IPS-NIHi11 (cell line): ENCODE measurements around the gene NDUFAF2.
"Not testable (repeated sequence)": the region's sequence is repeated elsewhere in the genome, so short reads cannot be mapped to it uniquely, and the experiment has no call there.

Experiments
- DNase-seq: peaks from one replicate; pipeline ENCODE4 v3.0.0; 2012; ENCODE audit warnings: mixed read lengths, low spot score

NDUFAF2 gene

DNA sequence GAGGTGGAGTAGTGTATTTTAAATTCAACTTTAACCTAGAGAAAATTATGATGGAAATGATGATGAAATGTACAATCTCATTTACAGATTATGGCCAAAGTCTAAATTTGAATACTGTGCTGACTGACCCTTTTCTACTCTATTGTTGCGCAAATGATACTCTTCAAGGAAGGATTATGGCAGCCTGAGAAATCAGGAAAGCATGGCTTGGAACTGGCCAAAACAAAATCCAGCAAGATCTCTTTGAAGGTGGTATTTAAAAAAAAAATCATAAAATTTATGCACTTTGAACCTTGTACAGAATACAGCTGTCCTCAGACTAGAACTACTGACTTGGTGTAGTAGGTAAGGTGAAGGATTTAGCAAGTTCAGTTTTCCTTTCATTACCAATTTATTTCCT is 105.3 kb downstream of the NDUFAF2 start:
- DNase-seq, result no peak

DNA sequence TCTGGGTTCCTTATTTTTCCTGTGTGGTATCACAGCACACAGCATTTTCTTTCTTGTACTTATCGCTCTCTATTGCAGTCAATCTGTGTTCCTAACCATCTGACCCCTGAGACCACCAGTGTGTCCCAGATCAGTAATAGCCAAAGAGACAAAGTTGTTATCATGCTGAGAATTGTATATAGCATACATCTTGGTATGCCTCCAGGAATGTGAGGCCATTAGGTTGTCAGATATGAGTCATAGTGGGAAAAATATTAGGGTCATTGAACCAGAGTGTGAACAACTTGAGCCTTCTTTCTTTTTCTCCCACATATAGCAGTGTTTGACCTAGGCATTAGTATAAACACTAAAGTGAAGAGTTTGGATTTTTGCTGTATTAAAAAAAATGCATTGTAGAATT is 106.3 kb downstream of the NDUFAF2 start:
- no peak for DNase-seq

DNA sequence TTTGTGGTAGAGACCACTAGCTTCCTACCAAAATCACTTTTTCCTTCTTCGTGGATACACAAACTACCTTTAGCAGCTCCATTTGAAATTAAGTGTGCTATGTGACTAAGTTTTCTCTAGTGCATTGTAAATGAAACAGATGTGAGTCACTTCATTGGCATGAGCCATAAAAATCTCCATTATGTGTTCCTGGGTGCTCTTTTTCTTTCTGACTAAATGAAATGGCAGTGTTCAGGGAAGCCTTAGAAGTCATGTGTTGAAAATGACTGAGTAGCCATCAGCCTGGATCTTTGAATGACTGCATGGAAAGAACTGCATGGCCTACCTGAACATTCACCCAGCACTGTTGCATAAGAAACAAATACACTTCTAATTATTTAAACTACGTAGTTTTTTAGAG is 107.9 kb downstream of the NDUFAF2 start:
- no peak for DNase-seq

DNA sequence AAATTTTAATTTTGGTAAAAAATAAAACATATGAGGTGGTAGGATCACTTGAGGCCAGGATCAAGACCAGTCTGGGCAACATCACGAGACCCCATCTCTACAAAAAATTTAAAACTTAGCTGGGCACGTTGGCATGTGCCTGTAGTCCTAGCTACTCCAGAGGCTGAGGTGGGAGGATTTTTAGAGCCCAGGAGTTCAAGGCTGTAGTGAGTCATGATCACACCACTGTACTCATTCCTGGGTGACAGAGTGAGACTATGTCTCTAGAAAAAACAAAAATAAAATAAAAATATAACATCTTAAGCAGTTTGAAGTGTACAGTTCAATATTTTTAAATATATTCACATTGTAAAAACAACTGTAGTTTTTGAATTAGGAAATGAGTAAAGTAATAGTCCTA is 108.9 kb downstream of the NDUFAF2 start:
- DNase-seq, result no peak

DNA sequence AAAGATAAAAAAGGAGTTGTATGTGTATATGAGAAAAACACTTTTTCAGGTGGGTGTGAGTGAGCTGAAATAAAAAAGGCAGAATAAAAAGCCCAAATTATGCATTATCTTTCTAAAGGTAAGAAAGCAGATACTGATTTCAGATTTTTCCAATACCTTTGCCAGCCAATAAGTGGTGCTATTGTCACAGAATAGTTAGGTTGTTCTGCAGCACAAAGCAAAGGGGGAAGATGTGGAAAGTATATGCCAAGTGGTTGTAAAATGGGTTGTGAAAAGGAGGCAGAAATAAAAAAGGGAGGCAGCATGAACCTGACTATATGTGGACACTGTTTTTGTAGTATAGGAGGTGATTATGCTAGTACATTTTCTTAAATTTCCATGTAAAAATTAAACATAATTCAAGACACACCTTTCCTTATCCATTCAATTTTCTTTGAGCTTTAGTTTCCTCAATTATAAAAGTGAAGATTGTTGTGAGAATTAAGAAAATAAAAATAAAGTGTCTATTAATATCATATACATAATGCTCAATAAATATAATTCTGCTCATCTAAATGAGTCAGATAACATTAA is 110.5 kb downstream of the NDUFAF2 start:
- peak; percentile 32 for DNase-seq

DNA sequence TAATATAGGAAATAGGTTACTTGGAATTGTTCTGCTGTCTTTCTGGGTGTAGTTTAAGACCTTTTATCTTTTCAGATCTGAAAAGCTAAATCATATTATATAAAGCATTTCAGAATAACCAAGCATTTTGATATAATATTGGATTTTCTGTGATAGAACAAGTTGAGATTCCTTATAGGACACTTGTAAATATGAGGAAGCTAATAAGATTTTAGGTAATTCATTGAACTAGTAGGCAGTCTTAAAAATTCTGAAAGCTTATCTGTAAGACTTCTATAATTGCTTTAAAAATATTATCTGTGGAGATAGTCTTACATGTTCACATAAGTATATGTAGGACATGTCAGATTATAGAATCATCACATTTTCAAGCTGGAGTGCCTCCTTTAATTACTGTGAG is 114.5 kb downstream of the NDUFAF2 start:
- no peak for DNase-seq

DNA sequence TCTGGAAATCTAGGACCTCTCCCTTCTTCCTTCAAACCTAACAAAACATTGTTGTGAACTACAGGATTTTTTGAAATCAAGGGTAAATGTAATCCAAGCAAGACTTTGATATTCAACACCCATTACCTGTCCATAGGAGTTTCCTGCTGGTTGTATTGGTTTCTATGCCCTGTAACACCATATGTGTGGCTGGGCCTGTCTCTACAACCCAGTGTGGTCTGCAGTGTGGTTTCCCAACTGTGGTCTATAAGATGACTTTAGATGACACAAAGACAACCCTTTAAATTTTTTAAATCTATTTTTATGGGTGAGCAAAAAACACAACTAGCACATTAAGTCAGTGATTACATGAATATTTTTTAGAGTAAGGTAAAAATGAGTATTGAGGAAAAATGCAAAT is 124.1 kb downstream of the NDUFAF2 start:
- DNase-seq, result no peak

DNA sequence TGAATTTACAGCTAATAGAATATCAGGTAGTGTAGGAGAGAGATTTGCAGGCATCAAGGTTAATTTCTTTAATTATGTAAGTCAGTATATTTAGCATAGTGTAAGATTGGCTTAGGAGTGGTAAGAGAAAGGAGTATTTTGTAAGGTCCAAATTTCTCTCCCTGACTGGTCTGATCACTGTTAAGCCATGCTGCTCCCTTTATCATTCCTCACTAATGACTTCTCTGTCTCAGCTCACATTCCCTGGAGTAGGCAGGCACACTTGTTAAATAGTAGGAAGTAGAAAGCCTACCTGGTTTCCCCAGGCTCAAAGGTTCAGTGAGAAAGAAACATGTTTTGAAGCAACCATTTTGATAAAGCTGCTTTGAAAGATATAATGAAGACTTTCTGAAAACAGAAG is 126.5 kb downstream of the NDUFAF2 start:
- peak; percentile 29 for DNase-seq

DNA sequence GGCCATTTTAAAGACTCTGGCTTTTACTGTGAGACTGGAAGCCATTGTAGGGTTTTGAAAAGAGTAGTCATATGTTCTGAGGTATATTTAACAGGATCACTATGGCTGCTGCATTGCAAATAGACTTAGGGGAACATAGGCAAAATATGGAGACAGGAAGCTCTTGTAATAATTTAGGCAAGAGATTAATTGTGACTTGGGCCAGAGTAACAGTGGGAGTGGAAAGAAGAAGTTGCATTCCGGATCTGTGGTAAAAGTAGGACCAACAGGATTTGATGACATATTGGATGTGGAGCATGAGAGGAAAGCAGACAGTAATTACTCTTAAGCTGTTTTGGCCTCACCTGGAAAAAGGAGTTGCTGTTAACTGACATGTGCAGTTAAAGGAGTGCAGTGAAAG is 131.6 kb downstream of the NDUFAF2 start:
- no peak for DNase-seq

DNA sequence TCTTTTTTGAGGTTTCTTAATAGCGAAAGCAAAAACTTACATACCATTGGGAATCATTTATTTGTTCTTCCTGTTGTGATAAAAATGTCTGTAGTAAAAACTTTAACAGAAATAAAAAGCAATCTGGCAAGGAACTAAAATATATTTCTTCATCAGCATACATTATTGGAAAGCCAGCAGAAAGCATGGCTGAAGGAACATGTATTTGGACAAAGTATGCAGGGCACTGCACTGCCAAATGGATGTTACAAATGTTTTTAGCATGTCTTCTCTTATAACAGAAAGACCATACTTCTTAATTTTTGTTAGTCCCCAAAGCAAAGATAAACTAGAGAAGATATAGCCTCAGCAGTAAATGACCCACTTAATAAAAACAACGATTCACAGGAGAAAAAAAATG is 136.7 kb downstream of the NDUFAF2 start:
- DNase-seq, result no peak

DNA sequence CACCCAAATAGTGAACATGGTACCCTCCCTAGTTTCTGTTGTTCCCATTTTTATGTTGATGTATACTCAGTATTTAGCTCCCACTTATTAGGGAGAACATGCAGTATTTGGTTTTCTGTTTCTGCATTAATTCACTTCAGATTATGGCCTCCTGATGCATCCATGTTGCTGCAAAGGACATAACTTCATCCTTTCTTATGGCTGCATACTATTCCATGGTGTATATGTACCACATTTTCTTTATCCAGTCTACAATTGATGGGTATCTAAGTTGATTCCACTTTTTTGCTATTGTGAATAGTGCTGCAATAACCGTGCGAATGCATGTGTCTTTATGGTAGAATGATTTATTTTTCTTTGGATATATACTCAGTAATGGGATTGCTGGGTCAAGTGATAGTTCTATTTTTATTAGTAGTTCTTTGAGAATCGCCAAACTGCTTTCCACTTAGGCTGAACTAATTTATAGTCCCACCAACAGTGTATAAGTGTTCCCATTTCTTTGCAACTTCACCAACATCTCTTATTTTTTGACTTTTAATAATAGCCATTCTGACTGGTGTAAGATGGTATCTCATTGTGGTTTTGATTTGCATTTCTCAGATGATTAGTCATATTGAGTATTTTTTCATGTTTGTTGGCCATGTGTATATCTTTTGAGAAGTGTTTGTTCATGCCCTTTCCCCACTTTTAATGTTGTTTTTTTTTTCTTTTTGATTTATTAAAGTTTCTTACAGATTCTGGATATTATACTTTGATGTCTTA is 137.7 kb downstream of the NDUFAF2 start:
- DNase-seq, result no peak

DNA sequence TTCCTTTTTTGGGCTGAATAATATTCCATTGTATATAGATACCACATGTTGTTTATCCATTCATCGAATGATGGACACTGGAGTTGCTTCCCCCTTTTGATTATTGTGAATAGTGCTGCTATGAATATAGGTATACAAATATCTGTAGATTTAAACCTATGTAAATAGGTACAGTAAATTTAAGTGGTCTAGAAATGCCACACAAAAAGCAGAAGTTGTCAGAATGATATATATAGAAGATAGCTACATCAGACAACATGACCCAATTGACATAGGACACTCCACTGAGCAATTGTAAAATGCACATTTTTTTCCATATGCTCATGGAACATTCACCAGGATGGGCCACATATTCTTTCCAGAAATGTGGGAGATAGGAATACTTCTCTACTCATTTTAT is 139.7 kb downstream of the NDUFAF2 start:
- DNase-seq, result no peak

DNA sequence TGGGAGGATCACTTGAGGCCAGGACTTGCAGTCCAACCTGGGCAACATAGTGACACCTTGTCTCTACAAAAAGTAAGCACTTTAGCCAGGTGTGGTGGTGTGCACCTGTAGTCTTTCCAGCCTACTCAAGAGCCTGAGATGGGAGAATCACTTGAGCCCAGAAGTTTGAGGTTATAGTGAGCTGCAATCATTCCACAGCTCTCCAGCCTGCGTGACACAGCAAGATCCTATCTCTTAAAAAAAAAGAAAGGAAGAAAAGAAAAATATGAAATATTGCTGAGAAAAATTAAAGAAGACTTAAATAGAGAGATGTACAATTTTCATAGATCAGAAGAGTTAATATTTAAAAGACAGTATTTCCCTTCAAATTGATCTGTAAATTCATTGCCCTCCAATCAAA is 140.9 kb downstream of the NDUFAF2 start:
- no peak for DNase-seq

DNA sequence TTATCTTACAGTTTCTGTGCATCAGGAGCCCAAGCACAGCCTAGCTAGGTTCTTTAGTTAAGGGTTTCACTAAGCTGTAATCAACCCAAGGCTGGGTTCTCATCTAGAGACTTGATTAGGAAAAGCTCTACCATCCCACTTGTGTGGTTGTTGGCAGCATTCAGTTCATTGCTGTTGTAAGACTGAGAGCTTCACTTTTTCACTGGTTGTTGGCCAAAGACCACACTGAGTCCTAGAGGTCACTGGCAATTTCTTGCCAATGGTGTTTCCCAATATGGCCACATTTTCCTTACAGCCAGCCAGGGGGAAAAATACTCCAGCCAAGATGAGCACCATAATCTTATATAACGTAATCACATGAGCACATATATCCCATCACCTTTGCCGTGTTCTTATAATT is 142.9 kb downstream of the NDUFAF2 start:
- no peak for DNase-seq

DNA sequence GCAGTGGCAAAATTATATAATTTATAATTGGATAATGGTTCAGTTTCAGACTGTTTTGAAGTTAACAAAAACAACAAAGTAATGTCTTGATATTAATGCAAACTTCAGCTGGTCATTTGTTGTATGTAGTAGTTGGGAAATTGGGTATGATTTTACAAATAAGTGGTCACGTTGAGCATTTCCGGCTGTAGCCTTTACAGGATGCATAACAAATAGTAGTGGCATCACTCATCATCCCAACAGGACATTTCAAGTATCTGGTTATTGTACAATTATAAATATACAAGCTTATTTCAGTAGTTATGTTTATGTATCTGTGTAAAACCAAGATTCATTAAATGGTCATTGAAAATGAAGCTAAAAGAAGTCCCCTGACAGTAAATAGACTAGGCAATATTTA is 144.3 kb downstream of the NDUFAF2 start:
- DNase-seq, result no peak

DNA sequence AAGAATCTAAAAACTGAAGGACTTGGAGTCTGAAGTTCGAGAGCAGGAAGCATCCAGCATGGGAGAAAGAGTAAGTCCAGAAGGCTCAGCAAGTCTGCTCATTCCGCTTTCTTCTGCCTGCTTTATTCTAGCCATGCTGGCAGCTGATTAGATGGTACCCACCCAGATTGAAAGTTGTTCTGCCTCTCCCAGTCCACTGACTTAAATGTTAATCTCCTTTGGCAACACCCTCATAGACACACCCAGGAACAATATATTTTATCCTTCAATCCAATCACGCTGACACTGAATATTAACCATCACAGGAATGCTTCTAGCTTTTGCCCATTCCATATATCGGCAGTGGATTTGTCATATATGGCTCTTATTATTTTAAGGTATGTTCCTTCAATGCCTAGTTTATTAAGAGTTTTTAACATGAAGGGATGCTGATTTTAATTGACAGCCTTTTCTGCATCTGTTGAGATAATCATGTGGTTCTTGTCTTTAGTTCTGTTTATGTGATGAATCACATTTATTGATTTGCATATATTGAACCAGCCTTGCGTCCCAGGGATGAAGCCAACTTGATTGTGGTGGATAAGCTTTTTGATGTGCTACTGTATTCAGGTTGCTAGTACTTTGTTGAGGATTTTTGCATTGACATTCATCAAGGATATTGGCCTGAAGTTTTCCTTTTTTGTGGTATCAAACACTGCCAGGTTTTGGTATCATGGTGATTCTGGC is 148.2 kb downstream of the NDUFAF2 start:
- not testable (repeated sequence) for DNase-seq

DNA sequence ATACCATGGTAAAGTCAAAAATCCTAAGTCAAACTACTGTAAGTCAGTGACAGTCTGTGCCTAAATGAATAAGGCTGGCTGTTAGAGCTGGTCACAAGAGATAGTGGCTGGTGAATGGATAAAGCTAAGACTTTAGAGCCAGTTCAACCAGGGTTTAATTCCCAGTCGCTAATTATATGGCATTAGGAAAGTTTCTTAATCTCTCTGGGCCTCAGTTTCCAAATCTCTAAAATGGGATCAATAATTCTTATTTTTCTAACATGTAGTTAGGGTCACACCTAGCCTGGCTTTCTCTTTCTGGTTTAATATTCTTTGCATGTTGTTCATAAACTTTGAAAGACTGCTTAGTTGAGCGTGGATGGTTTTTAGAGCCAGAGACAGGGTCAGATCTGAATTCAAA is 152.5 kb downstream of the NDUFAF2 start:
- DNase-seq, result no peak

DNA sequence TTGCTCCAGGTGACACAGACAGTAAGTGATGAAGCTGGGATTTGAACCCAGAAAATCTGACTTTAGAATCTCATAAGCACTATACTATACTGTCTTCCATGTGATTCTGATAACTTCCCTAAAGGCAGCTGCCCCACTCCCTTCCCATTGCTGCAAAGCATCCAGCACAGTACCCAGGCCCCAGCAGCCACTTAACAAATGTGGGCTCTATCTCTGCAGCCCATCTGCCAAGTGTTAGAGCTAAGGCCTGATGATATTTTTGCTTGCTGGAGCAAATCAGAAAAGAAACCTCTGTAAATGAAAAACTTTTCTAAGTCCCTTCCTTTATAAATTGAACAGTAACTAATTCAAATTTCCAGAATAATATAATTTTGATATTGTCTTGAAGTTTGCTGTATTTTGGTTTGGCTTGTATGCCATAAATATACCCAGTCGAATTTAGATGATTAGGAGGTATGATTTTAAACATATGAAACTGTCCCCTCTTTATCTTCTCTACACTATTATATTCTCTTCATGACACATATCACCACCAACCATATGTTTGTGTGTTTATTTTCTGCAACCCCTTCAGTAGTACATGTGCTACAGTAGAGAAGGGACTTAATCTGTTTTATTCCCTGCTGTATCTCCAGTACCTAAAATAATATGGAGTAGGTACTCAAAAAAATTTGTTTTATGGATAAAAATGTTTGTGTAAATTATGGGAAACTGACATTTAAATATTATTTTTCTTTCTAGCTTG is 153.4 kb downstream of the NDUFAF2 start:
- DNase-seq, result no peak

DNA sequence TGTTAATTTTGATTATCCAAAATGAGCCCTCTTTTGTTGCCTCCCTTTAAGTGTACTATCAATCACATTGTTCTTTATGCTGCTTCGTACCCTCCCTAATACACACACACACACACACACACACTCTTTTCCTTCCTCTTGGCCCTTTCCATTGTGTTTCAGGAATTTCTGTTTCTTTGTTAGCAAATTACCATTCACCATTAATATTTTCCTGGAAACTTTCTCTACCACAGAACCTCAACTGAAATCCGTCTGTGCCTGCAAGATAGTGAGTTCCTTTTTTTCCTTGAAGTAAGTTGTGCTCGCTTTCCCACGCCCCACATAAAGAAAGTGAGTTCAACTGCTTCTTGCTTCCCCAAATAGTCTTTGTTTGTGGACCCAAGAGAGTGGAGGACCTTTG is 155.4 kb downstream of the NDUFAF2 start:
- DNase-seq, result no peak

DNA sequence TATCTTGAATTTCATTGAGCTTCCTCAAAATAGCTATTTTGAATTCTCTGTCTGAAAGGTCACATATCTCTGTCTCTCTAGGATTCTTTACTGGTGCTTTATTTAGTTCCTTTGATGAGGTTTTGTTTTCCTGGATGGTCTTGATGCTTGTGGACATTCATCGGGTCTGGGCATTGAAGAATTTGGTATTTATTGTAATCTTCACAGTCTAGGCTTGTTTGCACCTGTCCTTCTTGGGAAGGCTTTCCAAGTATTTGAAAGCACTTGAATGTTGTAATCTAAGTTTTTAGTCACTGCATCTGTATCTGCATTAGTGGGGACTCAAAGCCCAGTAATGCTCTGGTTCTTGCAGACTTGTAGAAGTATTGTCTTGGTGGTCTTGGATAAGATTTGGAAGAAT is 169.4 kb downstream of the NDUFAF2 start:
- DNase-seq, result no peak

DNA sequence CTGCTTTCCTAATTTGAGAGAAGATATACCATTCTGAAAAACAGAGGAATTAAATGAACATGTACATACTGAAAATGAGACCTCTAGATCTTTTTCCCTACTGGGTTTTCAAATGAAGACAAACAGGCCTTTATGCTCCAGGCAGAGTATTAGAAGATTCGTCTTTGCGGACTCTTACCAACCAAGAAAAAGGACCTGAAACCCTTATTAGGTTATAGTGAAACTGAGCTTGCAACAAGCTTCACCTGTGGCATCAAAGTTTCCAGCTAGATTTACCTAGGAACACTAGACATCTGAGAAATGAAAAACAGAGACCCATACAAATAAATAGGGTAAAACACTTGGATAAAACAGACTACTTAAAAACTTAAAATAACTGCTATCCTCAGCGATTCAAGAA is 171.0 kb downstream of the NDUFAF2 start:
- no peak for DNase-seq

DNA sequence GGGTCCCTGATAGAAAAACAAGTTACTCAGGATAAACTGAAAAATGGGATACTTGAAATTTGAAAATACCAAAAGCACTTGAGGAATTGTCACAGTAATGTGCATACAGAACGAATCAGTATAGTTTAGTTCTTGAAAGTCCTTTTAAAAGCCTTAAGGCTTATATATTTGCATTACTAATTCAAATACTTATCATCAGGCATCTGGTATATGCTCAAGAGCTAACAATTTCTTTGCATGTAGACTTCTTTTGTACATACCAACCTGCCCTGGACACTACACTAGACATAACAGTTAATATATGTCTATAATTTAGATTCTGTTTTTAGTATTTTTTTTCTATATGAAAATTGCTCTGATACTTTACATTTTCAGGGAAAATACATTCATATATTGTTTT is 174.1 kb downstream of the NDUFAF2 start:
- no peak for DNase-seq

DNA sequence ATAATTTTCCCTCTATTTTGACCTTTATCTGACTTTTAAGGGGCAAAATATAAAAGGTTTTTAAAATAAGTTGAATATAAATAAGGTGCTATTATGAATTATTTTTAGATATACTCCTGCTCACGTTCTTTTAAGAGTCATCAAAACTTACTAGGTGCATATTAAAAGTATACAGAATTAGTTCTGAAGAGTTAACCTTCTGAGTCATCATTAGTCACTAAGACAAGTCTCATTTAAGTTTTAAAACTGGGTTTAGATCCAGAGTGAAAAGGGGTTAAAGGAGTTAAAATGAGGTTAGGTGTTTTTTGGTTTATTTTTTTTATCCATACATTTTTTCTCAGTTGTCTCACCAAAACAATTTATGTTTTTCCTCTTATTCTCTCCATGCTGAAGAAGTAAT is 175.5 kb downstream of the NDUFAF2 start:
- DNase-seq, result no peak
